Lower leg skin (tissue), 3 donors: Measurements from ENCODE around the gene RAMP3.
"Not testable (repeated sequence)": the region's sequence is repeated elsewhere in the genome, so short reads cannot be mapped to it uniquely, and the experiment has no call there.

Source experiments
- CTCF ChIP-seq, 3 donors: fragments of 450-650 bp; IDR thresholded peaks; one replicate each; pipeline ENCODE4 v1.5.1; 2016; ENCODE audit warnings: antibody characterized with exemption in 3 of 3, mild to moderate bottlenecking in 3 of 3, moderate library complexity in 2 of 3
- POLR2A ChIP-seq, 2 donors: fragments of 450-650 bp; IDR thresholded peaks; one replicate each; pipeline ENCODE4 v1.6.1; 2016 to 2017; ENCODE audit warnings: antibody characterized with exemption in 2 of 2, mild to moderate bottlenecking in 1 of 2, moderate library complexity in 1 of 2

- TF ChIP-seq CTCF, POLR2A (IDR thresholded peaks at IDR 0.05): not testable (repeated sequence)
These were observed 52.3 kb downstream of the RAMP3 start for GRCh38 chr7:45209909-45210308.
